GM12878 (cell line): Measurements from ENCODE around the gene MYO18B. TPM values are rescaled to one million over a fixed set of nuclear protein-coding genes. Genes with fewer than 3 reads are reported as not detected.
"Not testable (repeated sequence)": the region's sequence is repeated elsewhere in the genome, so short reads cannot be mapped to it uniquely, and the experiment has no call there.

ENCODE experiments used
- ATAC-seq: fragments of 200-7000 bp; cut with Tn5 transposase; 3 replicates; pipeline ENCODE4 v1.9.1; 2020; ENCODE audit warnings: mild to moderate bottlenecking, moderate library complexity
- BruUV-seq: library from RNA; stranded (reverse); fragments of 400-500 nt; replicated peaks from 2 replicates; lab custom pipeline; 2021; lab: Mats Ljungman, UMichigan
- CTCF ChIA-PET: fragments of 300-600 bp; sonication (Branson Sonifier 250); formaldehyde crosslinking; extraction: SDS; loops from one replicate; lab custom pipeline; 2021; ENCODE audit warnings: inconsistent platforms; lab: Yijun Ruan, JAX
- POLR2A ChIA-PET: fragments of 350-600 bp; formaldehyde crosslinking; extraction: SDS; loops from one replicate; lab custom pipeline; 2021; ENCODE audit warnings: inconsistent platforms; lab: Charles Lee
- RAD21 ChIA-PET: fragments of 300-600 bp; sonication (Branson Sonifier 250); formaldehyde crosslinking; loops from one replicate; lab custom pipeline; 2023; ENCODE audit warnings: antibody characterized with exemption; ENCODE audit not compliant: unreplicated experiment; lab: Charles Lee
- SMC1A ChIA-PET: fragments of 300-600 bp; sonication (Branson Sonifier 250); formaldehyde crosslinking; loops from one replicate; lab custom pipeline; 2023; ENCODE audit not compliant: unreplicated experiment, uncharacterized antibody; lab: Charles Lee
- DNase-seq: peaks from one replicate; pipeline ENCODE4 v3.0.0-alpha.2; 2011; ENCODE audit warnings: low read depth, low spot score
- FAIRE-seq: peaks from 3 replicates; lab custom pipeline; 2011; peaks lifted over from hg19 to GRCh38; lab: Jason Lieb, UNC
- H2AFZ ChIP-seq: 2 replicates; pipeline ENCODE4 v1.6.0; 2011; ENCODE audit warnings: low read depth, low read length, control low read depth; ENCODE audit not compliant: control insufficient read depth
- H3K27ac ChIP-seq: 2 replicates; pipeline ENCODE4 v1.5.1; 2011; ENCODE audit warnings: control low read depth; ENCODE audit not compliant: control insufficient read depth, insufficient read depth
- H3K27me3 ChIP-seq, 2 experiments: replicated peaks in 1 of 2; 2 replicates each; pipeline versions ENCODE4 v1.6.0 to v1.6.1; 2011; ENCODE audit warnings: low read length in 1 of 2; ENCODE audit not compliant: control insufficient read depth in 2 of 2, insufficient read depth in 2 of 2
- H3K36me3 ChIP-seq, 2 experiments: 2 replicates each; pipeline ENCODE4 v1.5.1; 2011; ENCODE audit warnings: low read length in 1 of 2; ENCODE audit not compliant: control insufficient read depth in 2 of 2, insufficient read depth in 2 of 2
- H3K4me1 ChIP-seq: 2 replicates; pipeline ENCODE4 v1.6.1; 2011; ENCODE audit warnings: mild to moderate bottlenecking, low read length, moderate library complexity, mixed read lengths; ENCODE audit not compliant: control insufficient read depth, insufficient read depth
- H3K4me2 ChIP-seq: 2 replicates; pipeline ENCODE4 v1.6.0; 2011; ENCODE audit warnings: control low read depth; ENCODE audit not compliant: control insufficient read depth, insufficient read depth
- H3K4me3 ChIP-seq: fragments of 200-600 bp; sonication (generic); 2 replicates; pipeline ENCODE4 v1.5.1; 2016
- H3K79me2 ChIP-seq: 2 replicates; pipeline ENCODE4 v1.6.0; 2011; ENCODE audit warnings: low read length; ENCODE audit not compliant: control insufficient read depth, insufficient read depth
- H3K9ac ChIP-seq: 2 replicates; pipeline ENCODE4 v1.8.0; 2011; ENCODE audit warnings: low read length, control low read depth, mixed read lengths; ENCODE audit not compliant: control insufficient read depth, insufficient read depth
- H3K9me3 ChIP-seq: replicated peaks from 3 replicates; pipeline ENCODE4 v1.5.1; 2011; ENCODE audit warnings: mild to moderate bottlenecking, low read length; ENCODE audit not compliant: control insufficient read depth, insufficient read depth
- H4K20me1 ChIP-seq: 2 replicates; pipeline ENCODE4 v1.6.0; 2011; ENCODE audit not compliant: control insufficient read depth, insufficient read depth
- CREM ChIP-seq: IDR thresholded peaks from 2 replicates; pipeline ENCODE4 v1.6.1; 2014; ENCODE audit warnings: antibody characterized with exemption, low read depth
- EGR1 ChIP-seq, 2 experiments: IDR thresholded peaks; 1 replicate in 1 of 2; 2 replicates in 1 of 2; pipeline ENCODE4 v1.6.1; 2011 to 2012; ENCODE audit warnings: low read depth in 2 of 2, low read length in 2 of 2, borderline replicate concordance in 1 of 2, mild to moderate bottlenecking in 1 of 2, moderate library complexity in 1 of 2
- ETV6 ChIP-seq, 2 experiments: fragments of 450-650 bp in 1 of 2; IDR thresholded peaks in 1 of 2; conservative IDR thresholded peaks in 1 of 2; 2 replicates each; pipeline ENCODE4 v1.6.1; 2014; ENCODE audit warnings: antibody characterized with exemption in 1 of 2, borderline replicate concordance in 1 of 2, low read depth in 1 of 2, mild to moderate bottlenecking in 1 of 2, moderate library complexity in 1 of 2
- IRF4 ChIP-seq: IDR thresholded peaks from 2 replicates; pipeline ENCODE4 v1.6.1; 2011; ENCODE audit warnings: low read depth, low read length
- MLLT1 ChIP-seq: fragments of 450-650 bp; IDR thresholded peaks from 2 replicates; pipeline ENCODE4 v1.6.1; 2016; ENCODE audit warnings: mild to moderate bottlenecking
- PKNOX1 ChIP-seq: fragments of 450-650 bp; IDR thresholded peaks from 2 replicates; pipeline ENCODE4 v1.6.1; 2016; ENCODE audit warnings: mild to moderate bottlenecking
- ZBTB11 ChIP-seq: fragments of 450-650 bp; formaldehyde crosslinking; IDR thresholded peaks from 2 replicates; pipeline ENCODE4 v1.5.0; 2022; ENCODE audit warnings: mild to moderate bottlenecking, missing genetic modification characterization
- WGBS: methylation state at CpG from one replicate; pipeline ENCODE4 v1.1.6; 2016; ENCODE audit warnings: low lambda C conversion rate; ENCODE audit not compliant: insufficient replicate concordance, insufficient coverage; ENCODE audit errors: missing lambda C conversion rate; 5-methylcytosine and 5-hydroxymethylcytosine counted together
- in situ Hi-C: fragments of 300-500 bp; cut with MboI; formaldehyde crosslinking; loops from 9 replicates; pipeline ENCODE4 v1.14.3; 2018; ENCODE audit warnings: mixed read lengths
- intact Hi-C: fragments of 100-400 bp; cut with micrococcal nuclease; formaldehyde crosslinking; loops from one replicate; pipeline ENCODE4 v1.14.2; 2022; ENCODE audit not compliant: unreplicated experiment
- polyA plus RNA-seq, 11 experiments: library from polyadenylated mRNA; depleted of rRNA in 4 of 11; unstranded in 6 of 11; stranded (reverse) in 5 of 11; fragments of >200 nt; fragmentation: Nextera tagmentation in 4 of 11; fragmentation: Illumina TruSeq in 1 of 11; extraction: Ambion mirVana in 4 of 11; extraction: Trizol in 1 of 11; gene quantifications; 1 replicate in 1 of 11; 2 replicates in 10 of 11; pipeline versions ENCODE4 v1.2.1 to v1.2.3, GENCODE V29; 2011 to 2016; ENCODE audit warnings: inconsistent platforms in 2 of 11, missing spikeins in 2 of 11, low read depth in 1 of 11
- total RNA-seq, 4 experiments: library from RNA; depleted of rRNA in 3 of 4; stranded (reverse); fragments of >200 nt in 3 of 4; fragmentation: Illumina TruSeq in 1 of 4; extraction: Trizol in 1 of 4; gene quantifications; 2 replicates each; pipeline versions ENCODE4 v1.2.1 to v1.2.3, GENCODE V29; 2013 to 2021

The MYO18B gene
- total and polyA plus RNA-seq, 10 of the 15 experiments (the other 5 are each of a cell fraction or from before 2014, with no cell fraction given), result 0.05 to 2.1 (median 0.51) TPM; not detected in 1

- H3K4me1 ChIP-seq, DNase-seq, RAD21 ChIA-PET, H3K4me3 ChIP-seq, H3K4me2 ChIP-seq, BruUV-seq, intact Hi-C loops, CTCF ChIA-PET, H3K9me3 ChIP-seq, H3K27ac ChIP-seq, H3K36me3 ChIP-seq, H2AFZ ChIP-seq, FAIRE-seq, H3K9ac ChIP-seq, H3K27me3 ChIP-seq, H3K79me2 ChIP-seq, POLR2A ChIA-PET, H4K20me1 ChIP-seq, ATAC-seq, in situ Hi-C loops: not testable (repeated sequence)
- SMC1A ChIA-PET, result interaction anchor here (1.5 kb wide), 1 partner anchor 14 kb away, joined by 4 read pairs; no protein-coding TSS in a partner anchor
- WGBS, result 100% methylated on average over 1 of the region's 1 CpG
Observed at GRCh38 chr22:25984911-25985310, 242.9 kb downstream of the MYO18B start.

GRCh38 chr22:25987948-25988347 lies 246.0 kb downstream of the MYO18B start:
- ATAC-seq (peak; percentile 58; the same call in 2 of the 3 replicates), FAIRE-seq (peak; percentile 84), DNase-seq (no peak)
- no peak overlapping the region for H3K27ac ChIP-seq
- intact Hi-C loops (no loop called here), in situ Hi-C loops (no loop called here)
- no peak overlapping the region for H3K9ac ChIP-seq
- no TSS peak for BruUV-seq
- ChIA-PET SMC1A (no interaction called here), RAD21 (no interaction called here), POLR2A (no interaction called here), CTCF (interaction anchor here (1.1 kb wide), 2 partner anchors 19 to 84 kb away, joined by 3 read pairs; no protein-coding TSS in a partner anchor)
- H3K4me2 ChIP-seq, result 0 out of 2 replicates have a peak overlapping the region, but pooled peaks have one; percentile 9
- no peaks in the 10 kb centered on the region for H3K9me3 ChIP-seq
- H3K79me2 ChIP-seq, result no peaks in the 10 kb centered on the region
- peaks cover 5% of the 10 kb centered on the region; the same call in 1 of the 2 replicates for H3K4me1 ChIP-seq
- peak overlapping the region; percentile 45 for H2AFZ ChIP-seq
- no peaks in the 10 kb centered on the region for H3K36me3 ChIP-seq
- H3K4me3 ChIP-seq, result no peak overlapping the region
- H3K27me3 ChIP-seq, result peaks cover 0 to under 1% of the 10 kb centered on the region in 2 experiments; a peak in 2 of 4 replicates
- H4K20me1 ChIP-seq, result no peaks in the 10 kb centered on the region
- WGBS, result 4% methylated on average over 8 of the region's 8 CpGs
- TF ChIP-seq MLLT1, result no peak
- peak; percentile 67 for TF ChIP-seq ZBTB11
- TF ChIP-seq ETV6 (conservative IDR thresholded peaks at IDR 0.05 in 1 of 2, IDR thresholded peaks at IDR 0.05 in 1 of 2; ENCODE audit: borderline replicate concordance in 1 of 2, low read depth in 1 of 2), result peak in 1 of 2 experiments; percentile 63; a peak in 2 of 4 replicates
- TF ChIP-seq CREM, result no peak
- TF ChIP-seq IRF4, result 0 out of 2 replicates have a peak, but pooled peaks have one; percentile 28
- 0 out of 2 replicates have a peak, but pooled peaks have one; percentile 26 for TF ChIP-seq PKNOX1
- 0 out of 3 replicates have a peak, but pooled peaks of 1 of the 2 experiments have one; percentile 13 for TF ChIP-seq EGR1 (IDR thresholded peaks at IDR 0.05; ENCODE audit: borderline replicate concordance in 1 of 2, low read depth in 2 of 2, low read length in 2 of 2)
